Lung (tissue), 12 donors: ENCODE measurements around the gene DTD1. TPM values are rescaled to one million over a fixed set of nuclear protein-coding genes. Genes with fewer than 3 reads are reported as not detected.
"Not testable (repeated sequence)": the region's sequence is repeated elsewhere in the genome, so short reads cannot be mapped to it uniquely, and the experiment has no call there.

Experiments
- ATAC-seq: fragments of 200-7000 bp; cut with Tn5 transposase; one replicate; pipeline ENCODE4 v1.9.1; 2020; ENCODE audit warnings: moderate number of reproducible peaks; ENCODE audit not compliant: insufficient read depth, low FRiP score
- DNase-seq, 3 donors: peaks; one replicate each; pipeline ENCODE4 v3.0.0-alpha.2; 2013 to 2017
- H3K27ac ChIP-seq, 2 donors: one replicate each; pipeline ENCODE4 v1.5.1; 2013; ENCODE audit warnings: mild to moderate bottlenecking in 2 of 2, moderate library complexity in 2 of 2, control low read depth in 1 of 2, inconsistent platforms in 1 of 2, low read depth in 1 of 2, low read length in 1 of 2
- H3K27me3 ChIP-seq, 3 donors: one replicate each; pipeline ENCODE4 v1.5.1; 2013; ENCODE audit warnings: low read length in 2 of 3; ENCODE audit not compliant: control insufficient read depth in 3 of 3, insufficient read depth in 3 of 3
- H3K36me3 ChIP-seq, 4 donors: one replicate each; pipeline ENCODE4 v1.5.1; 2013; ENCODE audit warnings: low read length in 4 of 4, mild to moderate bottlenecking in 1 of 4, moderate library complexity in 1 of 4; ENCODE audit not compliant: control insufficient read depth in 4 of 4, insufficient read depth in 4 of 4
- H3K4me1 ChIP-seq, 5 donors: one replicate each; pipeline ENCODE4 v1.5.1; 2013; ENCODE audit warnings: low read length in 5 of 5, mild to moderate bottlenecking in 2 of 5, moderate library complexity in 1 of 5; ENCODE audit not compliant: control insufficient read depth in 5 of 5, insufficient read depth in 5 of 5
- H3K4me3 ChIP-seq: one replicate; pipeline ENCODE4 v1.5.1; 2013; ENCODE audit warnings: mild to moderate bottlenecking, control low read depth, moderate library complexity
- H3K9ac ChIP-seq, 2 donors: one replicate each; pipeline ENCODE4 v1.5.1; 2013; ENCODE audit warnings: low read length in 2 of 2, control low read depth in 1 of 2; ENCODE audit not compliant: insufficient read depth in 1 of 2
- H3K9me3 ChIP-seq, 4 donors: one replicate each; pipeline ENCODE4 v1.5.1; 2013; ENCODE audit warnings: low read length in 3 of 4, mild to moderate bottlenecking in 1 of 4, moderate library complexity in 1 of 4; ENCODE audit not compliant: control insufficient read depth in 4 of 4, insufficient read depth in 3 of 4
- CTCF ChIP-seq: IDR thresholded peaks from 2 replicates; pipeline ENCODE4 v1.5.1; 2012; ENCODE audit warnings: mild to moderate bottlenecking; ENCODE audit errors: control extremely low read depth, extremely low read depth
- WGBS, 2 donors: extraction: QIAGEN DNeasy Blood & Tissue Kit; methylation state at CpG; one replicate each; pipeline ENCODE4 v1.1.7; 2013; 5-methylcytosine and 5-hydroxymethylcytosine counted together
- polyA plus RNA-seq, 2 donors: library from polyadenylated mRNA; stranded (reverse); fragments of 200-250 nt; gene quantifications; one replicate each; pipeline ENCODE4 v1.2.1, GENCODE V29; 2013
- total RNA-seq, 2 donors: library from RNA; depleted of rRNA in 1 of 2; stranded (reverse); fragments of >200 nt in 1 of 2; gene quantifications; one replicate each; pipeline ENCODE4 v1.2.1, GENCODE V29; 2014 to 2021
- donor health status: control.
- donor health status: control.
- donor health status: Bipolar disorder and iron deficiency.
- donor health status: healthy.
- donor health status: DM: yes; HTN: yes; CAD: no.

Gene DTD1
- total and polyA plus RNA-seq, 4 donors = 17.4 to 39.2 (median 24.6) TPM

DNA sequence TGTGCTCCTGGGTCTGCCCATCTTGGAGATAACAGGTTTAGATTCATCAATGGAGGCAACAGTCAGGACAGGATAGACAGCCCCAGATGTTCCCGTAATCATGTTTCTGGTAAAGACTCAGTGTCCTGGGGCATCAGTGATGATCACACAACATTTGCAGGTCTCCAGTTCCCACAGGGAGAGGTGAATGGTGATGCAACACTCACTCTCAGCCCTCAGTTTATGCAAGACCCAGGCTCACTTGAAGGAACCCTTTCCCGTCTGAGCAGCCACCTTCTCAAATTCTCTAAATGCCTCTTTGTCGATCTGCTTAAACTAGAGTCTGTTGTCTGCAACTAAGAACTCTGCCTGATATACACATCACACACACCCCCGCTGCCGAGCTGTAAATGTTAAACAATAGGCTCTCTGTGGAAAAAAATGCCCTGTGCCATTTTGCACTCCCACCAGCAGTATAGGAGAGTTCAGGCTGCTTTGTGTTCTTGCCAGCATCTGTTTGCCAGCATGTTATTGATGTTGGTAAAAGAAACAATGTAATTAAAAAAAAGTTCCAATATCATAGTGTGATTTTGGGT is 195.6 kb downstream of the DTD1 start:
- ATAC-seq = no peak
- TF ChIP-seq CTCF = no peak
- no peaks in the 10 kb centered on the region for H3K4me1 ChIP-seq
- H3K27me3 ChIP-seq = peaks cover 0 to 4% (median 0%) of the 10 kb centered on the region in 3 donors
- H3K27ac ChIP-seq = no peak overlapping the region
- H3K9ac ChIP-seq = no peak overlapping the region
- H3K9me3 ChIP-seq = peaks cover 0 to 2% (median 0%) of the 10 kb centered on the region in 4 donors
- H3K4me3 ChIP-seq = no peak overlapping the region
- H3K36me3 ChIP-seq = no peaks in the 10 kb centered on the region
- no peak for DNase-seq
- 75 to 89% methylated on average over 5 of the region's 5 CpGs for WGBS, 2 donors

GRCh38 chr20:18787046-18787445 is 199.2 kb downstream of the DTD1 start:
- H3K36me3 ChIP-seq, DNase-seq, H3K27ac ChIP-seq, H3K4me1 ChIP-seq, H3K9ac ChIP-seq, ATAC-seq, H3K4me3 ChIP-seq, H3K9me3 ChIP-seq, H3K27me3 ChIP-seq: not testable (repeated sequence)
- 85 to 89% methylated on average over 2 of the region's 2 CpGs for WGBS, 2 donors

DNA sequence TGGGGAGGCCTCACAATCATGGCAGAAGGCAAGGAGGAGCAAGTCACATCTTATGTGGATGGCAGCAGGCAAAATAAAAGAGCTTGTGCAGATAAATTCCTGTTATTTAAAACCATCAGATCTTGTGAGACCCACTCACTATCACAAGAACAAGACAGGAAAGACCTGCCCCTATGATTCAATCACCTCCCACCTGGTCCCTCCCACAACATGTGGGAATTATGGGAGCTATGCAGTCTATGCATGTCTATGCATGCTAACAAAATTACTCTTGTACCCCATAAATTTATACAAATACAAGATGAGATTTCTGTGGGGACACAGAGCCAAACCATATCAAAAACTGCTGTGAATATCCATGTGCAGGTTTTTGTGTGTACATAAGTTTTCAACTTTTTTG is 200.2 kb downstream of the DTD1 start:
- Histone ChIP-seq H3K27ac (no peak overlapping the region), H3K9ac (no peak overlapping the region), H3K4me3 (no peak overlapping the region), H3K36me3 (no peaks in the 10 kb centered on the region), H3K4me1 (no peaks in the 10 kb centered on the region), H3K9me3 (peaks cover 0 to 5% (median 0%) of the 10 kb centered on the region in 4 donors), H3K27me3 (peaks cover 0 to 9% (median 6%) of the 10 kb centered on the region in 3 donors)
- ATAC-seq (no peak), DNase-seq (no peak)
- TF ChIP-seq CTCF = no peak

DNA sequence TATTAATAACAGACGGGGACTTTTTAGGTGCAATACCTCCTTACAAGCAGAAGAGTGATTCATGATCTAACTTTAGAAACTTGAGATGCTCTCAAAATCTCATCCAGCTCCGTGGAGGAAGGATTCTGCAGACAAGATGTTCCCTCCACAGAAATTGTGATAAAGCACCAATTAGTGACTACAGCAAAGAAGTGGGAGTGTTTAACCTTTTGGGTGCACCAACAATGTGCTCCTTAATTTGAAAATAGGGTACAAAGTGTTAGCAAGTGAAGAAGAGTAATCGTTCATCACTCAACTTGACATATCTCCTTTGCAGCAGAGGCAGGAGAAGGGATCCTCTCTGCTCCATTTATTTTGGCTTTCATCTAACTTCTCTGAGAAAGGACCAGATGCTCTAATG is 202.9 kb downstream of the DTD1 start:
- no peak overlapping the region for H3K27ac ChIP-seq
- no peak for DNase-seq
- WGBS, 2 donors = 65 to 76% methylated on average over 3 of the region's 3 CpGs
- H3K9ac ChIP-seq = no peak overlapping the region
- H3K4me3 ChIP-seq = no peak overlapping the region
- H3K27me3 ChIP-seq = peaks cover 0 to 9% (median 6%) of the 10 kb centered on the region in 3 donors
- no peak for ATAC-seq
- TF ChIP-seq CTCF = no peak
- H3K9me3 ChIP-seq = peaks cover 0 to 5% (median 0%) of the 10 kb centered on the region in 4 donors
- peaks cover 0 to 6% (median 0%) of the 10 kb centered on the region in 5 donors for H3K4me1 ChIP-seq
- no peaks in the 10 kb centered on the region for H3K36me3 ChIP-seq
